PFSK-1 (cell line): ENCODE results near the gene MYO16.

Experiments
- FOXP2 ChIP-seq: optimal IDR thresholded peaks from 2 replicates; pipeline ENCODE3; 2011; ENCODE audit warnings: borderline replicate concordance, control low read depth, inconsistent platforms; ENCODE audit not compliant: insufficient read depth; ENCODE audit errors: extremely low read length, extremely low read depth
- POLR2AphosphoS5 ChIP-seq: IDR thresholded peaks from 2 replicates; pipeline ENCODE4 v1.6.1; 2012; ENCODE audit warnings: low read depth, mild to moderate bottlenecking, control low read depth, low read length, moderate library complexity
- SIN3A ChIP-seq: IDR thresholded peaks from 2 replicates; pipeline ENCODE4 v1.6.1; 2012; ENCODE audit warnings: mild to moderate bottlenecking, low read length, moderate library complexity, borderline replicate concordance; ENCODE audit not compliant: insufficient read depth
- TAF1 ChIP-seq: IDR thresholded peaks from 2 replicates; pipeline ENCODE4 v1.6.1; 2012; ENCODE audit warnings: low read length, control low read depth, borderline replicate concordance; ENCODE audit not compliant: insufficient read depth
- TF ChIP-seq, protein P1 (sequence below), 2 experiments: IDR thresholded peaks; 2 replicates each; pipeline versions ENCODE4 v1.6.1 to v1.8.0; 2011 to 2012; ENCODE audit warnings: low read depth in 2 of 2, low read length in 2 of 2, control low read depth in 1 of 2, inconsistent platforms in 1 of 2, mild to moderate bottlenecking in 1 of 2, moderate library complexity in 1 of 2; ENCODE audit not compliant: insufficient read depth in 1 of 2

The MYO16 gene

DNA sequence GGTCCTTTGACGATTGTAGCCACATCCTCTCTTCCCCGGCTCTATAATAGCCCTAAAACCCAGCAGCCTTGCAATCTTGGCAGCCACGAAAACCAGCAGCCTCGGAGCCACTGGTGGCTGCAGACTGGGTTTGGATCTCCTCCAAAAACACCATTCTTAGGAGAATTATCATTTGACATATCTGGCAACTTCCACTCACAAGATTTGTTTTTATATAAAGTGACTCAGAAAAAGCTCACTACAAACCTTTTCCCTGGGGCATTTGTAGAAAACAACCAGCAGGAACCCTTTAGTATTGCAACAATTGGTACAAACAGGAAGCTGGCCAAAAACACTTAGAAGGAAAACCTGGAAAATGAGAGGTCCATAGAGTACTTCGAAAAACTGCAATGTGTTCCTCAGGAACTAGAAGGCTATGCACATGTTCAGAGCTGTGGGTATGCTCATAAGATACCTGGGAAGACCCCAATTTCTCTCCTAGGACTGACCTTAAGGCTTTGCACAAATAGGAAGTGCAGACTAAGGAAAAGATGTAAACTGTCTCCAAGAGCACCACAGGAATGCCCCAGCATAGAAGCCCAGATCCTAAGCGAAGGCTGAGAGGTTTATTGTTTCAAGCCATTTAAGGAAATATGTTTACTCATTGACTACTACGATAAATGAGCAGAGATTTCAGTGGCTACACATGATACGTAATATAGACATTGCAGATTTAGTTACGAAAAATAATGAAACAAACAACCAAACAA, 71.2 kb downstream of the MYO16 start:
- TF ChIP-seq POLR2AphosphoS5 (no peak), TAF1 (no peak), FOXP2 (no peak), SIN3A (no peak)
- TF ChIP-seq, protein P1, sequence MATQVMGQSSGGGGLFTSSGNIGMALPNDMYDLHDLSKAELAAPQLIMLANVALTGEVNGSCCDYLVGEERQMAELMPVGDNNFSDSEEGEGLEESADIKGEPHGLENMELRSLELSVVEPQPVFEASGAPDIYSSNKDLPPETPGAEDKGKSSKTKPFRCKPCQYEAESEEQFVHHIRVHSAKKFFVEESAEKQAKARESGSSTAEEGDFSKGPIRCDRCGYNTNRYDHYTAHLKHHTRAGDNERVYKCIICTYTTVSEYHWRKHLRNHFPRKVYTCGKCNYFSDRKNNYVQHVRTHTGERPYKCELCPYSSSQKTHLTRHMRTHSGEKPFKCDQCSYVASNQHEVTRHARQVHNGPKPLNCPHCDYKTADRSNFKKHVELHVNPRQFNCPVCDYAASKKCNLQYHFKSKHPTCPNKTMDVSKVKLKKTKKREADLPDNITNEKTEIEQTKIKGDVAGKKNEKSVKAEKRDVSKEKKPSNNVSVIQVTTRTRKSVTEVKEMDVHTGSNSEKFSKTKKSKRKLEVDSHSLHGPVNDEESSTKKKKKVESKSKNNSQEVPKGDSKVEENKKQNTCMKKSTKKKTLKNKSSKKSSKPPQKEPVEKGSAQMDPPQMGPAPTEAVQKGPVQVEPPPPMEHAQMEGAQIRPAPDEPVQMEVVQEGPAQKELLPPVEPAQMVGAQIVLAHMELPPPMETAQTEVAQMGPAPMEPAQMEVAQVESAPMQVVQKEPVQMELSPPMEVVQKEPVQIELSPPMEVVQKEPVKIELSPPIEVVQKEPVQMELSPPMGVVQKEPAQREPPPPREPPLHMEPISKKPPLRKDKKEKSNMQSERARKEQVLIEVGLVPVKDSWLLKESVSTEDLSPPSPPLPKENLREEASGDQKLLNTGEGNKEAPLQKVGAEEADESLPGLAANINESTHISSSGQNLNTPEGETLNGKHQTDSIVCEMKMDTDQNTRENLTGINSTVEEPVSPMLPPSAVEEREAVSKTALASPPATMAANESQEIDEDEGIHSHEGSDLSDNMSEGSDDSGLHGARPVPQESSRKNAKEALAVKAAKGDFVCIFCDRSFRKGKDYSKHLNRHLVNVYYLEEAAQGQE (IDR thresholded peaks at IDR 0.05; ENCODE audit: insufficient read depth in 1 of 2, low read depth in 2 of 2, low read length in 2 of 2): no peak

DNA sequence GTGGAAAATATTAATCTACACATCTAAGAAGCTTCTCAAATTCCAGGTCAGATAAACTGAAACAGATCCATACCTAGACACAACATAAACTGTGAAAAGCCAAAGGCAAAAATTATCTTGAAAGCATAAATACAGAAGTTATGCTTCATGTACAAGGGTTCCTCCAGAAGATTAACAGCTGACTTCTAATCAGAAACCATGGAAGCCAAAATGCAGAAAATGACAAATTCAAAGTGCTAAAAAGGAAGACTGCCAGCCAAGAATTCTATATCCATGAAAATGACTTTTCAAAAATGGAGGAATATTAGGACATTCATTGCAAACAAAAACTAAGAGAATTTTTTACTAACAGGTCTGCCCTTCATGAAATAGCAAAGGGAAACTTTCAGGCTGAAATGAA, 72.8 kb downstream of the MYO16 start:
- TF ChIP-seq TAF1 (no peak), POLR2AphosphoS5 (no peak), SIN3A (no peak), FOXP2 (no peak)
- TF ChIP-seq, protein P1 (IDR thresholded peaks at IDR 0.05; ENCODE audit: insufficient read depth in 1 of 2, low read depth in 2 of 2, low read length in 2 of 2): no peak

DNA sequence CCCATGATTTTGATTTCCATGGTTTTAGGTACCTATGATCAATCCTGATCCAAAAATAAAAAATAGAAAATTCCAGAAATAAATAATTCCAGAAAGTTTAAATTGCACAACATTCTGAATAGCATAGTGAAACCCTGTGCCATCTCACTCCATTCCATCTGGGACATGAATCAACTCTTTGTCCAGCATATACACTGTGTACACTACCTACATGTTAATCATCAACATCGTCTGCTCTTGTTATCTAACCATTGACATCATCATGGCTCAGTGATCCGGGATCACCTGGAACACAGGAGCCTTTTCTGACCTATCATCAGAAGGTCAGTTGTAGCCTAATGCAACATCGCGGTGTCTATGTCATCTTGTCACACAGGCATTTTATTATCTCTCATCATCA, 75.6 kb downstream of the MYO16 start:
- TF ChIP-seq FOXP2: no peak
- no peak for TF ChIP-seq TAF1
- TF ChIP-seq, protein P1 (IDR thresholded peaks at IDR 0.05; ENCODE audit: insufficient read depth in 1 of 2, low read depth in 2 of 2, low read length in 2 of 2): no peak
- TF ChIP-seq POLR2AphosphoS5: no peak
- TF ChIP-seq SIN3A: no peak

DNA sequence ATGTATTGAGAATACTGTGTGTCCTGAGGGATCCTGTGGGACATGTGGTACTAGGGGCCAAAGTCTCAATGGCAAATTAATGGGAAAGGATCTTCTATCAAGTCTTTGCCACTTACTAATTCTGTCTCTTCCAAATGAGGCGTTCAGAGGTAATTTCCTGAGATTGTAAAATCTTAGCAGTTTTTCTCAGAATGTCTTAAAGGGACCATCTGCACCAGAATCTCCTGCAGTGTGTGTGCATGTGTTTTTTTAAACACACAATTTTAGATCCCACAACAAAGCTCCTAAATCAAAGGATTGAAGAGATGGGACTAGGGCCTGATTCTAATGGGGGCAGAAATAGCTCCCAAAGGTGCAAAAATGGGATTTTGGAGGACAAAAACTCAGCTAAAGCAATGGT, 78.2 kb downstream of the MYO16 start:
- TF ChIP-seq, protein P1 (IDR thresholded peaks at IDR 0.05; ENCODE audit: insufficient read depth in 1 of 2, low read depth in 2 of 2, low read length in 2 of 2): no peak
- no peak for TF ChIP-seq POLR2AphosphoS5
- TF ChIP-seq FOXP2: no peak
- no peak for TF ChIP-seq TAF1
- no peak for TF ChIP-seq SIN3A

DNA sequence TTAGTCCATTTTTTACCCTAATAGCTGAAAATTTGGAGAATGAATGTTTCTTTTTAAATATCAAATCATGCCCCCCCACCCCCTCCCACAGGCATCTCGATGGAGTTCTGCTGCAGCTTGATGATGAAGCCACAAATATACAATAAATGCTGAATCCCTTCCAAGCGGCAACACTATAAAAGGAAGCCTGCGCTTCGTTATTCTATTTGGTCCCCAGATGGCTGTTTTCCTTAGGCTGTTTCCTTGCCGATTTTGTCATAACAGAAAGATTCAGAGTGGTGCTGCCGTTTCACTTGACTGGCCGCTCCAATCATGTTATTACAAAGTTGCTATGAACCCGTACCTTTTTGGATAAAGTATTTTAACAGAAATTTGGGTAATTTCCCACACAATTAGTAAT, 79.5 kb downstream of the MYO16 start:
- TF ChIP-seq, protein P1 (IDR thresholded peaks at IDR 0.05; ENCODE audit: insufficient read depth in 1 of 2, low read depth in 2 of 2, low read length in 2 of 2): no peak
- TF ChIP-seq FOXP2 (no peak), POLR2AphosphoS5 (no peak), SIN3A (no peak), TAF1 (no peak)
